HCT116 (cell line): ENCODE data around the gene UPF1. TPM values are rescaled to one million over a fixed set of nuclear protein-coding genes. Genes with fewer than 3 reads are reported as not detected.

Experiments used
- ATAC-seq: fragments of 200-7000 bp; cut with Tn5 transposase; 2 replicates; pipeline ENCODE4 v1.9.1; 2020; ENCODE audit warnings: mild to moderate bottlenecking, moderate library complexity
- BruUV-seq: library from RNA; stranded (reverse); fragments of 400-500 nt; replicated peaks from 2 replicates; lab custom pipeline; 2021; lab: Mats Ljungman, UMichigan
- CTCF ChIA-PET: fragments of 300-600 bp; sonication (Branson Sonifier 250); formaldehyde crosslinking; loops from one replicate; lab custom pipeline; 2021; ENCODE audit warnings: antibody characterized with exemption; lab: Charles Lee
- POLR2A ChIA-PET: fragments of 300-600, 350-600 bp; sonication (Branson Sonifier 250); formaldehyde crosslinking; loops from one replicate; lab custom pipeline; 2021; ENCODE audit warnings: antibody characterized with exemption; lab: Charles Lee
- RAD21 ChIA-PET, 2 experiments: fragments of 300-600 bp; sonication (Branson Sonifier 250); formaldehyde crosslinking; loops; one replicate each; lab custom pipeline; 2023; ENCODE audit warnings: low total read pairs in 2 of 2; ENCODE audit not compliant: uncharacterized antibody in 2 of 2, unreplicated experiment in 2 of 2, low non-redundant PET in 1 of 2; lab: Charles Lee
- DNase-seq: peaks from one replicate; pipeline ENCODE4 v3.0.0-alpha.2; 2010; ENCODE audit warnings: low read depth, low spot score
- H2AFZ ChIP-seq: fragments of 200-600 bp; shearing (Covaris generic), sonication (generic); 2 replicates; pipeline ENCODE4 v1.6.1; 2017; ENCODE audit warnings: low read depth, mixed run types, mixed read lengths, antibody characterized with exemption, low read length; ENCODE audit not compliant: poor library complexity, severe bottlenecking
- H3K27ac ChIP-seq: 2 replicates; pipeline ENCODE4 v1.5.1; 2012; ENCODE audit warnings: low read depth, low read length
- H3K27me3 ChIP-seq: fragments of 200-600 bp; sonication (generic); 2 replicates; pipeline ENCODE4 v1.6.1; 2016; ENCODE audit warnings: mixed run types, low read length, mixed read lengths; ENCODE audit not compliant: insufficient read depth
- H3K36me3 ChIP-seq, 2 experiments: fragments of 200-500 bp in 1 of 2; fragments of 200-600 bp in 1 of 2; sonication (Bioruptor generic) in 1 of 2; sonication (generic) in 1 of 2; 2 replicates each; pipeline versions ENCODE4 v1.5.1 to v1.6.1; 2014 to 2016; ENCODE audit warnings: low read length in 2 of 2, inconsistent platforms in 1 of 2, mixed read lengths in 1 of 2, mixed run types in 1 of 2; ENCODE audit not compliant: insufficient read depth in 2 of 2, control insufficient read depth in 1 of 2
- H3K4me1 ChIP-seq, 2 experiments: fragments of 200-600 bp in 1 of 2; sonication (generic) in 1 of 2; 2 replicates each; pipeline versions ENCODE4 v1.5.1 to v1.6.1; 2012 to 2017; ENCODE audit warnings: low read length in 2 of 2, inconsistent platforms in 1 of 2, mild to moderate bottlenecking in 1 of 2, mixed read lengths in 1 of 2, mixed run types in 1 of 2, moderate library complexity in 1 of 2; ENCODE audit not compliant: insufficient read depth in 2 of 2, control insufficient read depth in 1 of 2
- H3K4me2 ChIP-seq: fragments of 200-600 bp; sonication (generic); 2 replicates; pipeline ENCODE4 v1.6.1; 2017; ENCODE audit warnings: mixed run types, low read length, mixed read lengths
- H3K4me3 ChIP-seq, 2 experiments: fragments of 200-600 bp in 1 of 2; sonication (generic) in 1 of 2; replicated peaks in 1 of 2; 2 replicates each; pipeline ENCODE4 v1.5.1; 2011 to 2016; ENCODE audit warnings: low read length in 2 of 2, control low read depth in 1 of 2, low read depth in 1 of 2, mild to moderate bottlenecking in 1 of 2, mixed read lengths in 1 of 2, mixed run types in 1 of 2
- H3K79me2 ChIP-seq: fragments of 200-600 bp; sonication (generic); 2 replicates; pipeline ENCODE4 v1.6.1; 2017; ENCODE audit warnings: mild to moderate bottlenecking, mixed run types, low read length, moderate library complexity, mixed read lengths; ENCODE audit not compliant: insufficient read depth
- H3K9ac ChIP-seq: fragments of 200-600 bp; sonication (generic); 2 replicates; pipeline ENCODE4 v1.6.1; 2016; ENCODE audit warnings: low read length, mixed read lengths
- H3K9me2 ChIP-seq: fragments of 200-600 bp; sonication (generic), shearing (Covaris generic); 2 replicates; pipeline ENCODE4 v1.6.1; 2017; ENCODE audit warnings: mixed run types, mild to moderate bottlenecking, moderate library complexity; ENCODE audit not compliant: insufficient read depth
- H3K9me3 ChIP-seq, 2 experiments: fragments of 200-500 bp in 1 of 2; fragments of 200-600 bp in 1 of 2; sonication (Bioruptor generic) in 1 of 2; sonication (generic) in 1 of 2; 2 replicates each; pipeline ENCODE4 v1.6.1; 2014 to 2017; ENCODE audit warnings: low read length in 2 of 2, mixed read lengths in 2 of 2, inconsistent platforms in 1 of 2, low read depth in 1 of 2, mild to moderate bottlenecking in 1 of 2, mixed run types in 1 of 2, moderate library complexity in 1 of 2; ENCODE audit not compliant: control insufficient read depth in 1 of 2, insufficient read depth in 1 of 2
- H4K20me1 ChIP-seq: fragments of 200-600 bp; sonication (generic), shearing (Covaris generic); 2 replicates; pipeline ENCODE4 v1.6.1; 2017; ENCODE audit warnings: mixed run types, mild to moderate bottlenecking, moderate library complexity; ENCODE audit not compliant: insufficient read depth
- CEBPB ChIP-seq: IDR thresholded peaks from 2 replicates; pipeline ENCODE4 v1.6.1; 2012; ENCODE audit warnings: low read depth
- EGR1 ChIP-seq: IDR thresholded peaks from 2 replicates; pipeline ENCODE4 v1.6.1; 2012; ENCODE audit warnings: low read depth
- EZH2phosphoT487 ChIP-seq: fragments of 200-600 bp; IDR thresholded peaks from 2 replicates; pipeline ENCODE4 v1.6.1; 2018; ENCODE audit warnings: antibody characterized with exemption, borderline replicate concordance
- FOSL1 ChIP-seq: IDR thresholded peaks from 2 replicates; pipeline ENCODE4 v1.6.1; 2012; ENCODE audit warnings: low read depth
- JUND ChIP-seq: IDR thresholded peaks from 2 replicates; pipeline ENCODE4 v1.6.1; 2012
- POLR2A ChIP-seq: IDR thresholded peaks from 2 replicates; pipeline ENCODE4 v1.7.0; 2011; ENCODE audit warnings: borderline replicate concordance; ENCODE audit not compliant: insufficient read depth, insufficient read length; ENCODE audit errors: extremely low read depth
- RAD21 ChIP-seq: IDR thresholded peaks from 2 replicates; pipeline ENCODE4 v1.6.1; 2012; ENCODE audit warnings: low read depth, mild to moderate bottlenecking
- SIN3A ChIP-seq: IDR thresholded peaks from 2 replicates; pipeline ENCODE4 v1.6.1; 2012; ENCODE audit warnings: low read depth
- SP1 ChIP-seq: IDR thresholded peaks from 2 replicates; pipeline ENCODE4 v1.6.1; 2012; ENCODE audit warnings: low read depth
- TCF7L2 ChIP-seq: IDR thresholded peaks from 2 replicates; pipeline ENCODE4 v1.7.0; 2011; ENCODE audit warnings: borderline replicate concordance, inconsistent platforms; ENCODE audit not compliant: insufficient read depth, insufficient read length; ENCODE audit errors: extremely low read depth
- YY1 ChIP-seq: IDR thresholded peaks from 2 replicates; pipeline ENCODE4 v1.6.1; 2011; ENCODE audit warnings: low read length, low read depth, moderate library complexity, mild to moderate bottlenecking; ENCODE audit not compliant: insufficient replicate concordance; ENCODE audit errors: extremely low read depth
- ZFX ChIP-seq: fragments of 450-650 bp; IDR thresholded peaks from 2 replicates; pipeline ENCODE4 v1.6.1; 2017
- ZNF274 ChIP-seq: fragments of 200-500 bp; sonication (Bioruptor generic); IDR thresholded peaks from 2 replicates; pipeline ENCODE4 v1.6.1; 2014; ENCODE audit warnings: mild to moderate bottlenecking, low read depth, low read length, inconsistent platforms
- intact Hi-C: fragments of 100-400 bp; cut with micrococcal nuclease; formaldehyde crosslinking; loops from 2 replicates; pipeline ENCODE4 v1.10.0; 2022
- total RNA-seq: library from RNA; stranded (reverse); gene quantifications from one replicate; pipeline ENCODE4 v1.2.1, GENCODE V29; 2021; ENCODE audit not compliant: unreplicated experiment
- TF ChIP-seq, protein P1 (sequence below): IDR thresholded peaks from 2 replicates; pipeline ENCODE4 v1.6.1; 2011; ENCODE audit warnings: mild to moderate bottlenecking, low read length, moderate library complexity; ENCODE audit not compliant: insufficient replicate concordance; ENCODE audit errors: extremely low read depth
- TF ChIP-seq, protein P2 (sequence below), 3 experiments: fragments of 200-600 bp in 1 of 3; sonication (generic) in 1 of 3; IDR thresholded peaks in 2 of 3; conservative IDR thresholded peaks in 1 of 3; 2 replicates each; pipeline ENCODE4 v1.5.1; 2012 to 2017; ENCODE audit warnings: low read depth in 2 of 3, low read length in 2 of 3, antibody characterized with exemption in 1 of 3, borderline replicate concordance in 1 of 3, control low read depth in 1 of 3, mild to moderate bottlenecking in 1 of 3, mixed read lengths in 1 of 3, mixed run types in 1 of 3, moderate library complexity in 1 of 3; ENCODE audit not compliant: insufficient read depth in 1 of 3
- TF ChIP-seq, protein P3 (sequence below): IDR thresholded peaks from 2 replicates; pipeline ENCODE4 v1.6.1; 2012

Gene UPF1
- total RNA-seq, 1 experiment from 2014 or later: 78.5 TPM

DNA sequence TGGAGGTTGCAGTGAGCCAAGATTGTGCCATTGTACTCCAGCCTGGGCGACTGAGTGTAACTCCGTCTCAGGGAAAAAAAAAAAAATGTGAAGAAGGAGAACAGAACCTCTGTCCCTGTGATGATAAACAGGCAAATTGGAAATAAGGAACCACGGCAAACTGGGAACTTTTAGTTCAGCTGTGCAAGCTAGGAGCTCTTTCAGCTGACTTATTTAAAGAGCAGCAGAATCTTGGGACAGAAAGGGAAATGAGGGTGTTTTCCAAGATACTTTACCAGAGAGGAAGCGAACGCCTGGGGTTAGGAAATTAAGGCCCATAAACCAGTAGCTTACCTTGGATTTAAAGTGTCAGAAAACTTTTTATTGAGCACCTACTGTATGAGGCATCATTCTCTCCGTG lies 3.0 kb upstream of the UPF1 start:
- Histone ChIP-seq H2AFZ (no peak overlapping the region), H3K36me3 (peaks cover 2 to 11% of the 10 kb centered on the region in 2 experiments; a peak in 2 of 4 replicates), H4K20me1 (peaks cover 9% of the 10 kb centered on the region; the same call in 1 of the 2 replicates), H3K4me1 (peaks cover 4 to 14% of the 10 kb centered on the region in 2 experiments), H3K9me2 (no peaks in the 10 kb centered on the region), H3K4me3 (no peak overlapping the region), H3K27ac (no peak overlapping the region), H3K79me2 (peaks cover 20% of the 10 kb centered on the region), H3K27me3 (no peaks in the 10 kb centered on the region), H3K9me3 (peaks cover 0 to 6% of the 10 kb centered on the region in 2 experiments; a peak in 1 of 4 replicates), H3K9ac (no peak overlapping the region), H3K4me2 (no peak overlapping the region)
- ChIA-PET CTCF (interaction anchor here (0.6 kb wide), 1 partner anchor 18 kb away, joined by 3 read pairs; no protein-coding TSS in a partner anchor), RAD21 (no interaction called here), POLR2A (no interaction called here)
- no peak for ATAC-seq
- no TSS peak for BruUV-seq
- intact Hi-C loops: no loop called here
- no peak for TF ChIP-seq EZH2phosphoT487
- DNase-seq: no peak

DNA sequence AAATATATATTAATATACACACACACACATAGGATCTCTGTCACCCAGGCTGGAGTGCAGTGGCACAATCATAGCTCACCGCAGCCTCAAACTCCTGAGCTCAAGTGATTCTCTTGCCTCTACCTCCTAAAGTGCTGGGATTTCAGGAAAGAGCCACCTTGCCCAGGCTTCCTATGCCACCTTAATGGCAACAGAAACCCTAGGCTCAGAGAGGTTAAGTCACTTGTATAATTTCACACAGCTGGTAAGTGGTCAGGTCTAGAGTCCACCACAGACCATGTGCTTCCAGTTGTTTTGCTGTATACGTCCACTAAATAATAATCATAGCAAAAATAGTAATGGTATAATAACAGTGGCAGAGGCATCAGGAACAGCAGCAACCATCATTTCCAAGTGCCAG lies 1.3 kb upstream of the UPF1 start:
- no peak overlapping the region for H3K9ac ChIP-seq
- no peak overlapping the region for H3K27ac ChIP-seq
- ChIA-PET RAD21 (interaction anchor here in 1 of 2 experiments (0.6 kb wide), 1 partner anchor 34 kb away, joined by 3 read pairs; no protein-coding TSS in a partner anchor), CTCF (no interaction called here), POLR2A (no interaction called here)
- no peak for ATAC-seq
- H4K20me1 ChIP-seq: peaks cover 17% of the 10 kb centered on the region; the same call in 1 of the 2 replicates
- DNase-seq: no peak
- no peak overlapping the region for H2AFZ ChIP-seq
- peaks cover 6 to 15% of the 10 kb centered on the region in 2 experiments for H3K4me1 ChIP-seq
- H3K27me3 ChIP-seq: no peaks in the 10 kb centered on the region
- H3K9me2 ChIP-seq: no peaks in the 10 kb centered on the region
- no peak overlapping the region for H3K4me2 ChIP-seq
- no TSS peak for BruUV-seq
- no peak overlapping the region for H3K4me3 ChIP-seq
- H3K36me3 ChIP-seq: peaks cover 9 to 27% of the 10 kb centered on the region in 2 experiments
- peaks cover 0 to 6% of the 10 kb centered on the region in 2 experiments; a peak in 1 of 4 replicates for H3K9me3 ChIP-seq
- TF ChIP-seq, protein P1, sequence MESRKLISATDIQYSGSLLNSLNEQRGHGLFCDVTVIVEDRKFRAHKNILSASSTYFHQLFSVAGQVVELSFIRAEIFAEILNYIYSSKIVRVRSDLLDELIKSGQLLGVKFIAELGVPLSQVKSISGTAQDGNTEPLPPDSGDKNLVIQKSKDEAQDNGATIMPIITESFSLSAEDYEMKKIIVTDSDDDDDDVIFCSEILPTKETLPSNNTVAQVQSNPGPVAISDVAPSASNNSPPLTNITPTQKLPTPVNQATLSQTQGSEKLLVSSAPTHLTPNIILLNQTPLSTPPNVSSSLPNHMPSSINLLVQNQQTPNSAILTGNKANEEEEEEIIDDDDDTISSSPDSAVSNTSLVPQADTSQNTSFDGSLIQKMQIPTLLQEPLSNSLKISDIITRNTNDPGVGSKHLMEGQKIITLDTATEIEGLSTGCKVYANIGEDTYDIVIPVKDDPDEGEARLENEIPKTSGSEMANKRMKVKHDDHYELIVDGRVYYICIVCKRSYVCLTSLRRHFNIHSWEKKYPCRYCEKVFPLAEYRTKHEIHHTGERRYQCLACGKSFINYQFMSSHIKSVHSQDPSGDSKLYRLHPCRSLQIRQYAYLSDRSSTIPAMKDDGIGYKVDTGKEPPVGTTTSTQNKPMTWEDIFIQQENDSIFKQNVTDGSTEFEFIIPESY: no peak
- TF ChIP-seq YY1 (no peak), EGR1 (no peak), SP1 (no peak), CEBPB (no peak), ZFX (no peak), ZNF274 (no peak), RAD21 (no peak), EZH2phosphoT487 (no peak), TCF7L2 (no peak), POLR2A (no peak), FOSL1 (no peak), SIN3A (no peak), JUND (no peak)
- TF ChIP-seq, protein P2, sequence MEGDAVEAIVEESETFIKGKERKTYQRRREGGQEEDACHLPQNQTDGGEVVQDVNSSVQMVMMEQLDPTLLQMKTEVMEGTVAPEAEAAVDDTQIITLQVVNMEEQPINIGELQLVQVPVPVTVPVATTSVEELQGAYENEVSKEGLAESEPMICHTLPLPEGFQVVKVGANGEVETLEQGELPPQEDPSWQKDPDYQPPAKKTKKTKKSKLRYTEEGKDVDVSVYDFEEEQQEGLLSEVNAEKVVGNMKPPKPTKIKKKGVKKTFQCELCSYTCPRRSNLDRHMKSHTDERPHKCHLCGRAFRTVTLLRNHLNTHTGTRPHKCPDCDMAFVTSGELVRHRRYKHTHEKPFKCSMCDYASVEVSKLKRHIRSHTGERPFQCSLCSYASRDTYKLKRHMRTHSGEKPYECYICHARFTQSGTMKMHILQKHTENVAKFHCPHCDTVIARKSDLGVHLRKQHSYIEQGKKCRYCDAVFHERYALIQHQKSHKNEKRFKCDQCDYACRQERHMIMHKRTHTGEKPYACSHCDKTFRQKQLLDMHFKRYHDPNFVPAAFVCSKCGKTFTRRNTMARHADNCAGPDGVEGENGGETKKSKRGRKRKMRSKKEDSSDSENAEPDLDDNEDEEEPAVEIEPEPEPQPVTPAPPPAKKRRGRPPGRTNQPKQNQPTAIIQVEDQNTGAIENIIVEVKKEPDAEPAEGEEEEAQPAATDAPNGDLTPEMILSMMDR (IDR thresholded peaks at IDR 0.05 in 2 of 3, conservative IDR thresholded peaks at IDR 0.05 in 1 of 3; ENCODE audit: borderline replicate concordance in 1 of 3, insufficient read depth in 1 of 3, low read depth in 2 of 3, low read length in 2 of 3): no peak
- TF ChIP-seq, protein P3, sequence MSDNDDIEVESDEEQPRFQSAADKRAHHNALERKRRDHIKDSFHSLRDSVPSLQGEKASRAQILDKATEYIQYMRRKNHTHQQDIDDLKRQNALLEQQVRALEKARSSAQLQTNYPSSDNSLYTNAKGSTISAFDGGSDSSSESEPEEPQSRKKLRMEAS: no peak
- intact Hi-C loops: no loop called here
- H3K79me2 ChIP-seq: peaks cover 37% of the 10 kb centered on the region
